LNCaP clone FGC (cell line): Measurements from ENCODE around the gene DLG3.

Experiments
- DNase-seq: peaks from one replicate; pipeline ENCODE4 v3.0.0-alpha.2; 2011; ENCODE audit warnings: low read depth
- H3K4me3 ChIP-seq: 2 replicates; pipeline ENCODE4 v1.5.1; 2011; ENCODE audit warnings: mild to moderate bottlenecking, low read depth, low read length, control low read depth
- TF ChIP-seq, protein P1 (sequence below): IDR thresholded peaks from 2 replicates; pipeline ENCODE4 v1.5.1; 2012; ENCODE audit warnings: mild to moderate bottlenecking; ENCODE audit not compliant: control insufficient read depth, insufficient read depth; ENCODE audit errors: extremely low read depth

Gene DLG3

DNA sequence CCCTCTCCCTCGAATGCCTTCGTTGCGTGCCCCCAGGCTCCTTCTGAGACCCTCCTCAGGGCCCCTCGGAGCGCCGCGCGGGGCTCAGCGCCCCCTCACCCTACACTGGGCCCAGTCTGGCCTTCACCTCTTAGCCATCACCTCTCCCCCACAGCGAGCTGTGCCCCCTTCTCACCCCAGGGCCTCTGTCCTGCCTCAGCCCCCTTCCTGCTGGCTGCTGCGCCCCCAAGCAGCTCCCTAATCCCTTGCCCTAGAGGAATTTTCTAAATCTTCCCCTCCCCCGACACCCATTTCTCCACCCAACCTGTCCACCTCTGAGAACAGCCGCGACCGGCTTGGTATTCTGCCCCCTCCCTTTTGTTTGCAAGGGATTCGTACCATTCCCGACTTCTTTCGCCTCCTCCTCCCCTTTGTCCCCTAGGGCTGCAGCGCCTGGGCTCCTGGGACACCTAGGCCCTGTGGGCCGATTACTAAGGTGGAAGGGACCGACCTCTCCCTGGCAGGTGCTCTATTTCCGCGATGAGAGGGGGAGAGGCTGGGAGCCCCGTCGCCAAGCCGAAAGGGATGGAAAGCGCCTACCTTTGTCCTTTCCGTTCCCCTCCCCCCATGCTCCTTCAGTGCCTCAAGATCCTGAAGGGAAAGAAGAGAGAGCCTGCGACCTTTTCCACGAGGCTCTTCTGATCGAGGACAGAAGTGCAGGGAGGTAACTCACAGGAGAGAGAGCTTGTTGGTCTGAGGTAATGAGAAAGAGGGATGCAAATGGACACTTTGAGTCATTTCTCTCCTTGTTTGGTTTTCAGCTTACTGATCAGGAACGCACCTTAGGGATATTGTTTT is 10.9 kb downstream of the DLG3 start:
- no peak for DNase-seq
- H3K4me3 ChIP-seq, result peak overlapping the region; percentile 78
- TF ChIP-seq, protein P1, sequence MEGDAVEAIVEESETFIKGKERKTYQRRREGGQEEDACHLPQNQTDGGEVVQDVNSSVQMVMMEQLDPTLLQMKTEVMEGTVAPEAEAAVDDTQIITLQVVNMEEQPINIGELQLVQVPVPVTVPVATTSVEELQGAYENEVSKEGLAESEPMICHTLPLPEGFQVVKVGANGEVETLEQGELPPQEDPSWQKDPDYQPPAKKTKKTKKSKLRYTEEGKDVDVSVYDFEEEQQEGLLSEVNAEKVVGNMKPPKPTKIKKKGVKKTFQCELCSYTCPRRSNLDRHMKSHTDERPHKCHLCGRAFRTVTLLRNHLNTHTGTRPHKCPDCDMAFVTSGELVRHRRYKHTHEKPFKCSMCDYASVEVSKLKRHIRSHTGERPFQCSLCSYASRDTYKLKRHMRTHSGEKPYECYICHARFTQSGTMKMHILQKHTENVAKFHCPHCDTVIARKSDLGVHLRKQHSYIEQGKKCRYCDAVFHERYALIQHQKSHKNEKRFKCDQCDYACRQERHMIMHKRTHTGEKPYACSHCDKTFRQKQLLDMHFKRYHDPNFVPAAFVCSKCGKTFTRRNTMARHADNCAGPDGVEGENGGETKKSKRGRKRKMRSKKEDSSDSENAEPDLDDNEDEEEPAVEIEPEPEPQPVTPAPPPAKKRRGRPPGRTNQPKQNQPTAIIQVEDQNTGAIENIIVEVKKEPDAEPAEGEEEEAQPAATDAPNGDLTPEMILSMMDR, result no peak

DNA sequence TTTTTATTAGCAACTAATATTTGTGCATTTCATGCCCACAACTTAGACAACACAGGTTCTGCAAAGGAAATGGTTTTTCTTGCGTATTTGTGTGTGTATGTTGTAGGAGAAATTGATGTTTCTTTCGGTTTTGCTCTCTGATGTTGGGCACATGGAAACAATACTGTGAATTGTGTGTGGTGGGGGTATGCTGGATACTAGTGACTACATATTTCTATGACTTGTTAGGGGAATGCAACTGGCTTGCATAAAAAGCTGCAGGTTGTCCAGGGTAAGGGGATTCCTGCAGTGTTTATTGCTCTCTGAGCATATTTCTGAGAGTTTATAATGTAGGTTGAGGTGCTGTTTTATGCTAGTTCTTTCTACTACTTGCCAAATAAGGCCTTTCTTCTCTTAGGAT is 11.6 kb downstream of the DLG3 start:
- TF ChIP-seq, protein P1, result no peak
- peak overlapping the region; percentile 78 for H3K4me3 ChIP-seq

DNA sequence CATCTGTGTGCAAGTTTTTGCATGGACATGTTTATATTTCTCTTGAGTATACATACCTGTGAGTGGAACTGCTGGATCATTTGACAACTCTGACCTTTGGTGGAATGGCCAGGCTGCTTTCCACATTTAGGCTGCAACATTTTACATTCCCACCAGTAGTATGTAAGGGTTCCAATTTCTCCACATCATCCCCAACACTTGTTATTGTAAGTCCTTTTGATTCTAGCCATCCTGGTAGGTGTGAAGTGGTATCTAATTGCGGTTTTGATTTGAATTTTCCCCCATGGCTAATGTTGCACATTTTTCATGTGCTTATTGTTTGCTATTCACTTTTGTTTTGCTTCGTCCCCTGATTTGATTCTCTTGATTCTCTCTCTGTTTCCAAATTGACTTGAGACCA is 16.4 kb downstream of the DLG3 start:
- no peak for DNase-seq
- TF ChIP-seq, protein P1, result no peak
- H3K4me3 ChIP-seq, result no peak overlapping the region

More for the DNA sequence above, 11.6 kb downstream of the DLG3 start:
- no peak for DNase-seq

DNA sequence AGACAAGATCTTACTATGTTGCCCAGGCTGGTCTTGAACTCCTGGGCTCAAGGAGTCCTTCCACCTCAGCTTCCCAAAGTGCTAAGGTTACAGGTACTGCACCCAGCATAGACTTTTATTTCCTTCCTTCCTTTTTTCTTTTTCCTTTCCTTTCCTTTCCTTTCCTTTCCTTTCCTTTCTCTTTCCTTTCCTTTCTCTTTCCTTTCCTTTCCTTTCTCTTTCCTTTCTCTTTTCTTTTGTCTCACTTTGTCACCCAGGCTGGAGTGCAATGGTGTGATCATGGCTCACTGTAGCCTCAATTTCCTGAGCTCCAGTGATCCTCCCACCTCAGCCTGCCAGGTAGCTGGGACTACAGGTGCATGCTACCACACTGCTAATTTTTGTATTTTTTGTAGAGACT is 19.4 kb downstream of the DLG3 start:
- DNase-seq, result no peak
- no peak overlapping the region for H3K4me3 ChIP-seq
- TF ChIP-seq, protein P1, result no peak

DNA sequence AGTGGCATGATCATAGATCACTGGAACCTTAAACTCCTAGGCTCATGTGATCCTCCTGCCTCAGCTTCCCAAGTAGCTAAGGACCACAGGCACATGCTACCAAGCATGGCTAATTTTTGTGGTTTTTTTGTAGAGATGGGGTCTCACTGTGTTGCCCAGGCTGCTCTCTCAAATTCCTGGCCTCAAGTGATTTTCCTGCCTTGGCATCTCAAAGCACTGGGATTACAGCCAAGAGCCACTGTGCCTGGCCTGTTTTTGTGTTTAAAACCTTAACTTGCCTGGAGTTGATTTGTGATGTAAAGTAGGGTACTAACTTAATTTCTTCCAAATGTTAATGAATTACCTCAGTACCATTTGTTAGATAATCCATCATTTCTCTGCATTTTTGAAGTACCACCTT is 22.3 kb downstream of the DLG3 start:
- no peak overlapping the region for H3K4me3 ChIP-seq
- DNase-seq, result no peak
- TF ChIP-seq, protein P1, result no peak

DNA sequence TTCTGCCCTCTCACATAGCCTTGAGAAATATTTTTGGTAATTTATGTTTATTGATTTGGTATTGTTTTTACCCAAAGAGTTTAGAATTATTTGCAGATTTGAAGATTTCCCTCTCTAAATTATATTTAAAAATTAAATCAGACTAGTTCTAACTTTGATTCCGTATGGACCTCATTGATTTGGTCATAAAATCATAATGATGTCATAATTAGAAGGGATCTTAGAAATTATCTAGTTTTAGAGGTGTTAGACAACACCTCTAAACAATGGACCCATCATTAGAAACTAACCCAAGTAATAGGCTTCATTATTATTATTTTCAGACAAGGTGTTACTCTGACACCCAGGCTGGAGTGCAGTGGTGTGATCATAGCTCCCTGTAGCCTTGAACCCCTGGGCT is 24.1 kb downstream of the DLG3 start:
- no peak overlapping the region for H3K4me3 ChIP-seq
- DNase-seq, result no peak
- TF ChIP-seq, protein P1, result no peak

DNA sequence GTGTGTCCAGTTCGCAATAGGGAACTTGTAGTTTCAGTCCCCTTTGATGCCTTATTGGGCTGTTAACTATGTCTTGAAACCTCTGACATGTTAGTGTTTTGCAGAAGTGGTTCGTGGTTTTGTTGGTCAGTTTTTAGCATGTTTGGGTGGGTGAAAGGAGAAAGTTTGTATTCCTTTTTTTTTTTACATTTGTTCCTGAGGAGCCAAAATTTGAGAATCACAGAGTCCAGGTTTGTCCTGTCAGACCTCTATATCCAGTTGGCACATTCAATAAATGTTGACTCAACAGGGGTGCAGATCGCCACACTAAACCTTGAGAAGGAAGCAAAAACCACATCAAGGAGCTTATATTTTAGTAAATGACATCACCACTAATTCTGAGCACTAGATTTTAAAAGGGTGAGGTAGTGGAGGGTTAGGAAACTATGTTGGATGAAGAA is 26.2 kb downstream of the DLG3 start:
- DNase-seq, result no peak
- H3K4me3 ChIP-seq, result no peak overlapping the region
- TF ChIP-seq, protein P1, result no peak
